ENCODE results near the gene PLD4.
"Not testable (repeated sequence)": the region's sequence is repeated elsewhere in the genome, so short reads cannot be mapped to it uniquely, and the experiment has no call there.

The PLD4 gene

DNA sequence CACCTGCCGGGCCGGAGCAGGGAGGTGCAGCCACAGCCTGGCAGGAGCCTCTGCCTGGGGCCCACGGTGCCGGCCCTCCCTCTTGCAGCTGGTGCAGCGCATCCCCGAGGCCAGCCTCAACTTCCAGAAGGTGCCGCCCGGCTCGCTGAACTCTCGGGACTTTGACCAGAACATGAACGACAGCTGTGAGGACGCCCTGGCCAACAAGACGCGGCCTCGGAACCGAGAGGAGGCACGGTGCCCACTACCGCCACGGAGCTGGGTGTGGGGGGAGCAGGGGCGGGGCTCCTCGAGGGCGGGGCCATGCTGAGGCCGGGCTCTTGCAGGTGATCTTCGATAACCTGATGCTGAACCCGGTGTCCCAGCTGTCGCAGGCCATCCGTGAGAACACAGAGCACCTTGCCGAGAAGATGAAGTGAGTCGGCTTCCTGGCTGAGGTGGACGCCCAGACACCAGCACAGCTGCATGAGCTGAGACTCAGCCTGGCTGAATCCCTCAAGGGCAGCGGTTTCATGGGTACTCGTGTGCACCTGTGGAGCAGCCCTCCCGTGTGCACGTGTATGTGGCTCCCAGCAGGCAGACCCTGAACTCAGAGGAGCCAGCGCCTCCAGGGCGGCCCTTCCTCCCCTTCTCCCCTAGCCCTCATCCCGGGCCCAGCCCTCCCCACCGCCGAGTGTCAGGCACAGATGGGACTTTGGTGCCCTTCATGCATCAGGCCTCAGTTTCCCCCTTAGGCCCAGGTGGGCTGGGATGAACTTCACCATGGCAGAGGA lies 31.1 kb upstream of the PLD4 start:
- H3K4me3 Mint-ChIP-seq = no peak overlapping the region
- H3K36me3 Mint-ChIP-seq = no peaks in the 10 kb centered on the region
- H3K27me3 Mint-ChIP-seq = no peaks in the 10 kb centered on the region
- peaks cover 4% of the 10 kb centered on the region for H3K4me1 Mint-ChIP-seq
- H3K9me3 Mint-ChIP-seq = no peaks in the 10 kb centered on the region
- no peak overlapping the region for H3K27ac Mint-ChIP-seq

DNA sequence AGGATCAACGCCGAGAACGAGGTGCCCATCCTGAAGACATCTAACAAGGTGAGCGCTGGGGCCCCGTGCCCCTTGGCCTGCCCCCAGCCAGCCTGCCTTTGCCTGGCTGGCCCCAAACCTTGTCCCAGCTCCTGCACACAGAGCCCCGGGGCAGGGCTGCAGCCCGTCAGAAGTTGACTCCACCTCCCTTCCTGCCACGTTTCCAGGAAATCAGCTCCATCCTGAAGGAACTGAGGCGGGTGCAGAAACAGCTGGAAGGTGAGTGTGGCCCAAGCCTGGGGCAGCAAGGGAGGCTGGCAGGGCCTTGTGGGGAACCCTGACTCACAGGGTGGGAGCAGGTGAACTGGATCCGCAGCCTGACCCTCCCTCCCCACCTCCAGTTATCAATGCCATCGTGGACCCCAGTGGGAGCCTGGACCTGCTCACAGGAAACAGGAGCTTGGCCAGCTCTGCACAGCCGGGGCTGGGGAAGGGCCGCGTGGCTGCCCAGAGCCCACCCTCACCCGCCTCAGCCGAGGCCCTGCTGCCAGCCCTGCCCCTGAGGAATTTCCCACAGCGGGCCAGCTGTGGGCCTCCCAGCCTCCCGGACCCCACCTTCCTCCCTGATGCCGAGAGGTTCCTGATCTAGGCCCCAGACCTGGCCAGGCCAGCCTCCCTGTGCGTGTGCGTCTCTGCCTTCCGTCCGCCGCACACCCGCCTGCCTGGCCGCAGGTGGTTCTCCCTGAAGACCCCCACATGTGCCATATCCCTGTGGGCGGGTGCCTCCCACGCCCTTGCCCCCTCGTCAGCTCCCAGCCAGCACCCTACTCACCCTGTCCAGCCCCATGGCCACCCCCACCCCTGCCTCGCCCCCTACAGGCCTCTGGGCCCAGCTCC lies 30.1 kb upstream of the PLD4 start:
- Mint-ChIP-seq H3K27ac (no peak overlapping the region), H3K27me3 (no peaks in the 10 kb centered on the region), H3K9me3 (no peaks in the 10 kb centered on the region), H3K4me1 (peaks cover 4% of the 10 kb centered on the region), H3K4me3 (no peak overlapping the region), H3K36me3 (no peaks in the 10 kb centered on the region)

DNA sequence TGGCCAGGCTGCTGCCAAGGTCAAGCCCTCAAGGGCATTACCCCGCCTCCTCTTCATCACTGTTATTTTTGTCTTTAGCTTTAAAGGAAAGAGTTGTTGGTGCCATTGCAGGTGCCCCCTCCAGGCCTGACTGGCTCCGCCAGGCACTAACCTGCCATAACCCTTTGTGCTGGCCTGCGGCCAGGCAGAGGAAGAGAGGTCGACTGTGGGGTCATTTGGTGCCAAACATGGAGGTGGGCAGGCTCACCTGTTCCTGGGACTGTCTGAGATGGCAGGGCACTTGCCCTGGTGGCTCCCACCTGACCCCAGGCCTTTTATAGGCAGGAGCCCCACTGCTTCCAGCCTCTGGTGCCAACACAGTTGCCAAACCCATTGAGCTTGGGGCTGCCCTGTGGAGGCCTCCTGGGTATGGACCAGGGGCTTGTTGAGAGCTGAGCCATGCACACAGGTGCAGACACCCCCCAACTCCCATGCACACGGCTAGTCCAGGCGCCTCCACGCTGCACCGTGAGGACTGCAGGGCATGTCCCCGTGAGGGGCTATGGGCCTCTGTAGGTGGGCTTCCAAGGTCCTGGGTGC lies 29.4 kb upstream of the PLD4 start:
- H3K9me3 Mint-ChIP-seq = no peaks in the 10 kb centered on the region
- H3K4me1 Mint-ChIP-seq = peaks cover 4% of the 10 kb centered on the region
- H3K27ac Mint-ChIP-seq = no peak overlapping the region

DNA sequence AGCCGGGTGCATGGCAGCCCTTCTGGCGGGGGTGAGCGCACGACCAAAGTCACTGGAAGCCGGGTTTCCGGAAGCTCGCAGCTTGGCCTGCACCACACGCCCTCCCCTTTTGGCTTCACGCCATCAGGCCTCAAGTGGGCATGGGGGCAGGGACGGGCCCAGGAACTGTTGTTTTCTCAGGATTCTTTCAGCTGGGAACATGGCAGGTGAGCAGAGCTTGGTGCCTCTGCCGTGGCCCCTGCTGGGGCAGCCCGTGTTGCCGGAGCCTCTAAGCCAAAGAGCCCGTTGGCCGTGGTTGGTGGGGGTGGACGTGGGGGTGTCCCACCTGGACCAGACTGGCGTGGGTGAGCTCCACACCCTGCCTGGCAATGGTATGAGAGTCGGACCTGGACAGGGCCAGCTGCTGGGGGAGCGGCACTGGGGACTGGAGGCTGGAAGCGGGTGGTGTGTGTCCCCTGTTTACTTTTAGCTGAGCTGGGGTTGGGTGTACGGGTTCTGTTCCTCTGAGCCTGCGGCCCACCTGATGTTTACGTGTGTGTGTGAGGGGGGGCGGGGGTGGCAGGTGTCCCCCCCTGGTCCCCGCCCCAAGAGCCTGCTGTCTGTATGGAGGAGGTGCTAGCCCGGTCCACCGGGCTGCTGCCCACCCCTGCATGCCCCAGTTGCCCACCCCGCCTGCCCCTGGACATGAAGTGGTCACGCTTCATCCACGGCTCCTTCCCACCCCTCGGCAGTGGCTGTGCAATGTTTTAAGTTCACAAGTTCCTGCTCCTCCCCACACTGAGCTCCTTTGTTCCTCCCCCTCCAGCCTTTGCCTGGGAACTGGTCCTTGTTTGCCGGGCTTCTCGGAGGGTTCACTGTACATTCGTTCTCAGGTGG lies 28.7 kb upstream of the PLD4 start:
- no peak overlapping the region for H3K4me3 Mint-ChIP-seq
- no peaks in the 10 kb centered on the region for H3K36me3 Mint-ChIP-seq
- no peak overlapping the region for H3K27ac Mint-ChIP-seq
- H3K9me3 Mint-ChIP-seq = no peaks in the 10 kb centered on the region
- H3K4me1 Mint-ChIP-seq = peaks cover 4% of the 10 kb centered on the region
- H3K27me3 Mint-ChIP-seq = no peaks in the 10 kb centered on the region

More for the DNA sequence above, 29.4 kb upstream of the PLD4 start:
- Mint-ChIP-seq H3K4me3 (no peak overlapping the region), H3K27me3 (no peaks in the 10 kb centered on the region), H3K36me3 (no peaks in the 10 kb centered on the region)

DNA sequence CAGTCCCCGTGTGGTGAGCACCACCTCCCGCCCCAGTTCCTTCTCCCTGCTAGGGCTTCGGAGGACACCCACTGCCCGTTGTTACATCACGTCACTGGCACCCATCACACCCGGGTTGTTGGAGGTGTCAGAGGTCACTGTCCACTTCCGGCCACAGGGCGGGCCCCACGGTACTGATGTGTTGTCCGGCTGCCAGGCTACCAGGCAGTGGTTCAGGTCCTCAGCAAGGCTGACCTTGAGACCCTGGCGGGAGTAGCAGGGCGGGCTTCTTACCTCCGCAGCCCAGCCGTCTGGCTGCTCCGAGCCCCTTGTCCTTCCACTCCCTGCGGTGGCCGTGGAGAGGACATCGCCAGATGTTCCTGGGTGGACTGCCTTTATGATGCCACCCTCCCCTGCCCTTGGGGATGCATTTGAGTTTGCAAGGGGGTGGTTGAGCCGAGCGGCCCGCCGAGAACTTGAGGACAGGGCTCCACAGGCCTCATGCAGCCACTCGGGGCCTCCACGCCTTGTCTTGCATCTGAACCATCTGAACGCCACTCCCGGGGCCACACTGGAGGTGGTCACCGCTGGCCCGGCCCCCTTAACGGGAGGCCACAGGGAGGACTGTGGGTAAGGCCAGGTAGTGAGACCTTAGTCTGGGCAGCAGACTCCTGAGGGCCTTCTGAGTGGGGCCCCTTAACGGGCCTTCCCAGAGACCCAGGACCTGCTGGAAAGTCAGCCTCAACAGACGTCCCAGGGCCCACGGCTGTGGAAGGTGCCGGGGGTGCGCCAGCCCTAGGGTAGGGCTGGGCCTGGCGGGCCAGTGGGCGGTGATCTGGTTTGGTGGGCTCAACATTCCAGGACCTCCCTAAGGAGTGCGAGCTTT lies 27.1 kb upstream of the PLD4 start:
- no peaks in the 10 kb centered on the region for H3K9me3 Mint-ChIP-seq
- no peak overlapping the region for H3K4me3 Mint-ChIP-seq
- H3K27me3 Mint-ChIP-seq = no peaks in the 10 kb centered on the region
- H3K4me1 Mint-ChIP-seq = peaks cover 4% of the 10 kb centered on the region
- no peaks in the 10 kb centered on the region for H3K36me3 Mint-ChIP-seq
- no peak overlapping the region for H3K27ac Mint-ChIP-seq

DNA sequence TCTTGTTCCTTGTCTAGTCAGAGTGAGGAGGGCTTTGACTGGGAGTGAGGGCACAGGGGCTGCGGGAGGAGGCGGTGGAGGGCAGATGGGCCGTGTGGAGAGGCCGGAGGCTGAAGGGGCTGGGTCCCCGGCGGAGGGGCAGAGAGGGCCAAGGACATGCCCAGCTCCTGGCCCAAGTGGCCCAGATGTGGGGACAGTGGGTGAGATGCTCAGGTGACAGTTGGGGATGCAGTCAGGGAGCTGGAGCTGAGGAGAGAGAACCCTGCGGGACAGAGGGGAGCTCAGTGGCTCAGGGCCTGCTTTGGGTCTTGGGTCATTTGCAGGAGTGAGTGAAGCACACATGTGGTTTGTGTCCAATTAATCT lies 26.5 kb upstream of the PLD4 start:
- H3K27ac Mint-ChIP-seq = no peak overlapping the region
- peaks cover 4% of the 10 kb centered on the region for H3K4me1 Mint-ChIP-seq
- H3K27me3 Mint-ChIP-seq = peaks cover under 1% of the 10 kb centered on the region
- H3K9me3 Mint-ChIP-seq = no peaks in the 10 kb centered on the region
- H3K4me3 Mint-ChIP-seq = no peak overlapping the region
- no peaks in the 10 kb centered on the region for H3K36me3 Mint-ChIP-seq

DNA sequence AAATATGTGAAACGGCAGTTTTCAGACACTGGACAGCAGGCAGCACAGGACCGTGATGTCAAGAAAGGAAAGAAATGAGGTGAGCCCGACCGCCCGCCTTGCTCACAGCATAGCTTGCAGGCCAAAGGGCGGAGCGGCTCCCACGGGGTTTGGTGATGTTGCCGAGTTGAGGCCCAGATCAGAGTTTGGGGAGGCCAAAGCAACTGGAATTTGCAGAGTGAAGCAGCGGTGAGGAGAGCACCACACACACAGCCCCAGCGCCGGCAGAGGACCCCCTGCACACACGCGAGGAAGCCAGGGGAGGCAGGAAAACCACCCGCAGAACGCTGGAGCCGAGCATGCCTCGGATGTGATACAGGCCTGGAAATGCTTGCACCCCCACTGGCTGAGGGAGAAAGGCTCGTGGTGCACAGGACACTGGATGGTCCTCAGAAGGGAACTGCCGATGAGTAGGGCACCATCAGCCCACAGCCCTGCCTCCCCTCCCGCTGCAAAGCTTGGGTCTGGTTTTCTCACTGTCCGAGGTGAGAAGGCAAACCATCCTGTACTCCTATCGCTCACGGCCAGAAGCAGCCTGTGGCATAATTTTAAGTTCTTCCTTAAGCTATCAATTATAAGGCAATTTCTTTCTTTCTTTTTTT lies 25.7 kb upstream of the PLD4 start:
- Mint-ChIP-seq H3K27me3 (peaks cover 3% of the 10 kb centered on the region), H3K36me3 (no peaks in the 10 kb centered on the region), H3K27ac (no peak overlapping the region), H3K9me3 (no peaks in the 10 kb centered on the region), H3K4me3 (no peak overlapping the region), H3K4me1 (peaks cover 4% of the 10 kb centered on the region)

DNA sequence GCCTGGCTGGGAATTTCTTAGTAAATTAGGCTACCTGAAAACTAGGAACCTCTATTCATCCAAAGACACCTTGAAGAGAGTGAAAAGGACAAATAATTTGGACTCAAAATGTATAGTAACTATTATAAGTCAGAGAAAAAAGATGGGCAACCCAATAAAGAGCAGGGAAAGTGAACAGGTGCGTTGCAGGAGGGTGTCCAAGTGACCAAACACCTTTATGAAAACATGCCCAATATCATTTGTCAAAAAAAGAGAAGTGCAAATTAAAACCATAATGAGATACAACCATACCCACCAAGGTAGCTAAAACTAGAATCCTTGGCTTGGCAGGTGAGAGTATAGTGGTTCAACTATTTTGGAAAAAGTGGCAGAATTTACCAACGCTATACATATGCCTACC lies 24.9 kb upstream of the PLD4 start:
- H3K36me3 Mint-ChIP-seq = no peaks in the 10 kb centered on the region
- H3K27me3 Mint-ChIP-seq = peaks cover 3% of the 10 kb centered on the region
- H3K9me3 Mint-ChIP-seq = no peaks in the 10 kb centered on the region
- no peak overlapping the region for H3K27ac Mint-ChIP-seq
- no peak overlapping the region for H3K4me3 Mint-ChIP-seq
- H3K4me1 Mint-ChIP-seq = peaks cover 4% of the 10 kb centered on the region

DNA sequence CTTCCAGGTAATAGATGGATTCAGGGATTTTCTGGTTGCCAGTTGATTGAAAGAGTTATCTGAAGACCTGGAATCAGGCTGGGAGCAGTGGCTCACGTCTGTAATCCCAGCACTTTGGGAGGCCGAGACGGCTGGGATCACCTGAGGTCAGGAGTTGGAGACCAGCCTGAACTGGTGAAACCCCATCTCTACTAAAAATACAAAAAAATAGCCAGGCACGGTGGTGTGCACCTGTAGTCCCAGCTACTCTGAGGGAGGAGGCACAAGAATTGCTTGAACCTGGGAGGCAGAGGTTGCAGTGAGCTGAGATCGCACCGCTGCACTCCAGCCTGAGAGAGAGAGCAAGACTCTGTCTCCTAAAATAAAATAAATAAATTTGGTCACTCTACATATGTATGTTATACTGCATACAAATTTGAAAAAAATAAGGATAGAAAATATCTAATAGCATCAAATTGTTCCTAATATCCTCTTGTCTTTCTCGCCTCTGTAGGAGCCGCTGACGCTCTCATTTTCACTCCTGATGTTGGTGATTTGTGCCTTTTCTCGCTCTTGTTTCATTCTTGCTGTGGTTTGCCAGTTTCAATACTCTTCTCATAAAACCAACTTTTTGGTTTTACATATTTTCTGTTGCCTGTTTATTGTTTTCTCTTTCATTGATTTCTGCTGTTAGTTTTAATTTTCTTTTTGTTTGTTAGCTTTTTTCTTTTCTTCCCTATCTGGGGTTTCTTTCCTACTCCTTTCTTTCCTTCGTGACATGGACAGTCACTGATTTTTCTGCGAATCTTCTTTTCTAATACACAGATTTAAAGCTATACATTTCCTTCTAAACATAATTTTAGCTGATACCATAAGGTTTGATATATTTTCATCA lies 23.8 kb upstream of the PLD4 start:
- no peak overlapping the region for H3K4me3 Mint-ChIP-seq
- H3K9me3 Mint-ChIP-seq = no peaks in the 10 kb centered on the region
- peaks cover 4% of the 10 kb centered on the region for H3K4me1 Mint-ChIP-seq
- no peaks in the 10 kb centered on the region for H3K36me3 Mint-ChIP-seq
- peaks cover 5% of the 10 kb centered on the region for H3K27me3 Mint-ChIP-seq
- no peak overlapping the region for H3K27ac Mint-ChIP-seq

DNA sequence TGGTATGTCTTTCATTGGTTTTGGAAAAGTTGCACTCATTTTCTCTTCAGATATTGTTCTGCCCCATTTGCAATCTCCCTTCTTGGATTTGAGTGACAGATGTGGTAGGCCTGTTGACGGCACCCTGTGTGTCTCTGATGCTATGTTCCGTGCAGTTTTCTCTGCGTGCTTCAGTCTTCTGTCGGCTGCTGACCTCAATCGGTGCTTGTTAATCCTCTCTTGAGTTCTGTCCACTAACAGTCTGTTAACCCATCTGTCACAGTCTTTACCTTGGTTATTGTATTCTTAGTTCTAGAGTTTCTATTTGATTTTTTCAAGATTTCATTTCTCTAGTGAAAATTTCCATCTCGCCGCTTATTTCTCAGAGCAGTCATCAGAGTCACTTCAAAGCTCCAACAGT lies 20.7 kb upstream of the PLD4 start:
- Mint-ChIP-seq H3K27ac (no peak overlapping the region), H3K4me3 (no peak overlapping the region), H3K9me3 (no peaks in the 10 kb centered on the region), H3K4me1 (no peaks in the 10 kb centered on the region), H3K27me3 (peaks cover 6% of the 10 kb centered on the region), H3K36me3 (no peaks in the 10 kb centered on the region)

DNA sequence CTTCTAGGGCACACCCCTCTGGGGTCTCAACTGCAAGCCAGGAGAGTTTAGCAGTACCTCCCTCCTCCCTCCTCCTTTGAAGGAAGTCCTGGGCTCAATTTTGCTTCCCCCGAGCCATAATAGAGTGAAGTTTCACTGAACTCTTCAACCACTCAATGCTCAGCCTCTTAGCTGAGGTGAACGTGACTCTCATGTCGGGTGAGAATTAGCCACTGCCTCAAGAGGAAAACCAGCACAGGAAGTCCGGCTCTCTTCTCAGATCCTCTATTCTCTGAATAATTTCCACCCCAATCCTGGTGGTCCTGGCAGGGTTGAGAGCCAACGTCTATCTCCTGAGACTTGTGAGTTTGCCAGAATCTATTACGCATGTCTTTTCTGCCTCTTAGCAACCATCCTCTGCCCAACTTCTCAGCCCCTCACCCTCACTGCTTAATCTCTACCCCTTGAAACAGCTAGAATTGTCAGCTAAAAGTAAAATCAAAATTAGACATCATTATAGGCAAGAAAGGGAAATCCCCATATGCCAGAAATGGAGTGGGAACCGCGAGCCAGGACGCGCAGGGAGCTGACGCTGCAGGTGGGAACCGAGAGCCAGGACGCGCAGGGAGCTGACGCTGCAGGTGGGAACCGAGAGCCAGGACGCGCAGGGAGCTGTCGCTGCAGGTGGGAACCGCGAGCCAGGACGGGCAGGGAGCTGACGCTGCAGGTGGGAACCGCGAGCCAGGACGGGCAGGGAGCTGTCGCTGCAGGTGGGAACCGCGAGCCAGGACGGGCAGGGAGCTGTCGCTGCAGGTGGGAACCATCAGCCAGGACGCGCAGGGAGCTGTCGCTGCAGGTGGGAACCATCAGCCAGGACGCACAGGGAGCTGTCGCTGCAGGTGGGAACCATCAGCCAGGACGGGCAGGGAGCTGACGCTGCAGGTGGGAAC lies 19.8 kb upstream of the PLD4 start:
- not testable (repeated sequence) for H3K36me3 Mint-ChIP-seq, H3K27ac Mint-ChIP-seq, H3K9me3 Mint-ChIP-seq, H3K4me1 Mint-ChIP-seq, H3K4me3 Mint-ChIP-seq
- peaks cover 10% of the 10 kb centered on the region for H3K27me3 Mint-ChIP-seq

DNA sequence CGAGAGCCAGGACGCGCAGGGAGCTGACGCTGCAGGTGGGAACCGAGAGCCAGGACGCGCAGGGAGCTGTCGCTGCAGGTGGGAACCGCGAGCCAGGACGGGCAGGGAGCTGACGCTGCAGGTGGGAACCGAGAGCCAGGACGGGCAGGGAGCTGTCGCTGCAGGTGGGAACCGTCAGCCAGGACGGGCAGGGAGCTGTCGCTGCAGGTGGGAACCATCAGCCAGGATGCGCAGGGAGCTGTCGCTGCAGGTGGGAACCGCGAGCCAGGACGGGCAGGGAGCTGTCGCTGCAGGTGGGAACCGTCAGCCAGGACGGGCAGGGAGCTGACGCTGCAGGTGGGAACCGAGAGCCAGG lies 19.1 kb upstream of the PLD4 start:
- H3K4me3 Mint-ChIP-seq, H3K27ac Mint-ChIP-seq, H3K36me3 Mint-ChIP-seq, H3K9me3 Mint-ChIP-seq, H3K4me1 Mint-ChIP-seq: not testable (repeated sequence)
- peaks cover 13% of the 10 kb centered on the region for H3K27me3 Mint-ChIP-seq

DNA sequence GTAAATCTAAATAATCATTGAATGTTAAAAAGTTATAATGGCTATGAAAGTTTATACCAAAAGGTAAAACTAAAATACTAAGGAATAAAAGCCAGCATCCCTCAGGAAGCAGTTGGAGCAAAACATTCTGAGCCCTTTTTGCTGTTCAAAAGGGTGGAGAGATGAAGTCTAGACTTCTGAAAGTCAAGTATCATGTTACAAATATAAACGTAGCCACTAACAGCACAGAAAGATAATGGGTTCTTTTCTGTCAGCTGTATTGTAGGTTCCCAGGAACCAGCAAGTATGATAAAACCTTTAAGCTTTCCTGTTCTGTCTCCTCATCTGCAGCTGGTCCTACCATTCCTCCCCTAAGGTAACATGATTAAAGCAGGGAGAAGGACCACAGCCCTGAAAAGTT lies 16.4 kb upstream of the PLD4 start:
- Mint-ChIP-seq H3K4me3 (no peak overlapping the region), H3K4me1 (no peaks in the 10 kb centered on the region), H3K27ac (no peak overlapping the region), H3K9me3 (peaks cover 11% of the 10 kb centered on the region), H3K36me3 (peaks cover 4% of the 10 kb centered on the region), H3K27me3 (peaks cover 20% of the 10 kb centered on the region)
